HL-60/S4 treated with phorbol 12-myristate 13-acetate at 8.2 ng/mL for 4 days and 3 days (cell line): Measurements from ENCODE around the gene PDIA2.

Experiments
- in situ Hi-C: fragments of 300-500 bp; cut with MboI; formaldehyde crosslinking; loops from 2 replicates; pipeline ENCODE4 v1.15.0; 2022; ENCODE audit warnings: low sequenced_read_pairs

Gene PDIA2

GRCh38 chr16:296276-296675 is 13.3 kb downstream of the PDIA2 start:
- in situ Hi-C loops: no loop called here

GRCh38 chr16:296806-297510 is 14.0 kb downstream of the PDIA2 start:
- in situ Hi-C loops: no loop called here

GRCh38 chr16:297832-298231 is 14.9 kb downstream of the PDIA2 start:
- in situ Hi-C loops: no loop called here

- in situ Hi-C loops: no loop called here
Measured at GRCh38 chr16:301235-301634, 18.3 kb downstream of the PDIA2 start.

GRCh38 chr16:301950-302349 is 19.0 kb downstream of the PDIA2 start:
- in situ Hi-C loops: no loop called here

- in situ Hi-C loops: no loop called here
Measured at GRCh38 chr16:303760-304505, 21.0 kb downstream of the PDIA2 start.

GRCh38 chr16:305916-306626 is 23.1 kb downstream of the PDIA2 start:
- in situ Hi-C loops: no loop called here

GRCh38 chr16:306911-307370 is 24.0 kb downstream of the PDIA2 start:
- in situ Hi-C loops: no loop called here

GRCh38 chr16:307691-308312 is 24.8 kb downstream of the PDIA2 start:
- in situ Hi-C loops: no loop called here

GRCh38 chr16:309476-309875 is 26.5 kb downstream of the PDIA2 start:
- in situ Hi-C loops: no loop called here

- in situ Hi-C loops: no loop called here
Measured at GRCh38 chr16:311725-312124, 28.8 kb downstream of the PDIA2 start.

- in situ Hi-C loops: no loop called here
Measured at GRCh38 chr16:314351-314750, 31.4 kb downstream of the PDIA2 start.

- in situ Hi-C loops: no loop called here
Measured at GRCh38 chr16:314795-315299, 31.9 kb downstream of the PDIA2 start.

GRCh38 chr16:316741-317464 is 33.9 kb downstream of the PDIA2 start:
- in situ Hi-C loops: no loop called here

GRCh38 chr16:317583-317982 is 34.6 kb downstream of the PDIA2 start:
- in situ Hi-C loops: no loop called here

GRCh38 chr16:318628-319027 is 35.7 kb downstream of the PDIA2 start:
- in situ Hi-C loops: no loop called here

- in situ Hi-C loops: no loop called here
Measured at GRCh38 chr16:320206-320605, 37.2 kb downstream of the PDIA2 start.

GRCh38 chr16:321532-321931 is 38.6 kb downstream of the PDIA2 start:
- in situ Hi-C loops: no loop called here

GRCh38 chr16:322476-323143 is 39.6 kb downstream of the PDIA2 start:
- in situ Hi-C loops: no loop called here

- in situ Hi-C loops: no loop called here
Measured at GRCh38 chr16:324201-324450, 41.2 kb downstream of the PDIA2 start.
